GM12875 (cell line): ENCODE results near the gene NR5A1.

ENCODE experiments used
- H3K4me3 ChIP-seq: one replicate; pipeline ENCODE4 v1.5.1; 2011; ENCODE audit warnings: low read depth, low read length, control low read depth
- CTCF ChIP-seq: IDR thresholded peaks from 2 replicates; pipeline ENCODE4 v1.5.1; 2011; ENCODE audit warnings: low read depth, mild to moderate bottlenecking, control low read depth, inconsistent platforms, low read length, moderate library complexity, borderline replicate concordance; ENCODE audit not compliant: insufficient read depth

Gene NR5A1

GRCh38 chr9:124506931-124507879, at the start of gene NR5A1:
TSS of gene NR5A1 (minus strand) at chr9:124507399. CDS start at chr9:124503395, 4,004 bp downstream.
- TF ChIP-seq CTCF: no peak
- H3K4me3 ChIP-seq: no peak within 1 kb of the TSS

GRCh38 chr9:124555043-124555442, 47.8 kb upstream of the NR5A1 start:
- H3K4me3 ChIP-seq: no peak overlapping the region
- no peak for TF ChIP-seq CTCF

- no peak overlapping the region for H3K4me3 ChIP-seq
- TF ChIP-seq CTCF: no peak
These were observed 46.5 kb upstream of the NR5A1 start for GRCh38 chr9:124553738-124554137.

GRCh38 chr9:124552273-124552605, 45.0 kb upstream of the NR5A1 start:
- no peak overlapping the region for H3K4me3 ChIP-seq
- TF ChIP-seq CTCF: no peak

- TF ChIP-seq CTCF: peak; percentile 64; the same call in 1 of the 2 replicates
These were observed 44.5 kb upstream of the NR5A1 start for GRCh38 chr9:124551472-124552272.

GRCh38 chr9:124550072-124550471, 42.9 kb upstream of the NR5A1 start:
- H3K4me3 ChIP-seq: no peak overlapping the region
- TF ChIP-seq CTCF: no peak

More at GRCh38 chr9:124551472-124552272, 44.5 kb upstream of the NR5A1 start:
- no peak overlapping the region for H3K4me3 ChIP-seq
